ENCODE measurements around the gene THBS4.
"Not testable (repeated sequence)": the region's sequence is repeated elsewhere in the genome, so short reads cannot be mapped to it uniquely, and the experiment has no call there.

Gene THBS4

DNA sequence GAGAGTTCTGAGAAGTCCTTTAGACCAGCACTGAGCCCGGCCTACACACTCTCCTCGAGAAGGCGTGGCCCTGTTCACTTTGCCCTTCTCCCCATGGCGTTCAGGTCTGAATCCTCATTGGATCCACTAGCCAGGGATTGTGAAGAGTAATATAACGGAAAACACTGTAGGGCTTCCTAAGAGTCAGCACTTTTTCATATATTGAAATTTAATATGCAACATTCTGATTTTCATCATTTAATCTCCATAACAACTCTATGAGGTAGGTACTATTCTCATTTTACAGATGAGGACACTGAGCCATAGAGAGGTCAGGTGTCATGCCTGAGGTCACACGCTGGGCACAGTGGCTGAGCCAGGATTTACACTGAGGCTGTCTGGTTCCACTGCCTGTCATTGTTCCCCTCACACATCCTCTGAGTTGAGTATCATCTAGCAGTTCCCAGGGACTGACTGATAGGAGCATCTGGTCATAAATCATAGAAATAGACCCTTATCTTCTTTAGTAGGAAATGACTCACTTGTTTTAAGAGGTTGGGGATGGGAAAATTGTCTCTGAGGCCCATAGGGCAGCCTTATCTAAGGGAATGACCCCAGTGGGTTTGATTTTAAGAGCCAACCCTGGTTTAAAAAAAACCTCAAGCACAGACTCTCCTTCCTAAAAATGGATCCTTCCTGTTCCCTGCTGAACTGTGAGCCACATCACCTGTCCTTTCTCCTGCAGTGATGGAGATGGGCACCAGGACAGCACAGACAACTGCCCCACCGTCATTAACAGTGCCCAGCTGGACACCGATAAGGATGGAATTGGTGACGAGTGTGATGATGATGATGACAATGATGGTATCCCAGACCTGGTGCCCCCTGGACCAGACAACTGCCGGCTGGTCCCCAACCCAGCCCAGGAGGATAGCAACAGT is 41.2 kb downstream of the THBS4 start:
- DNase-seq (ENCODE audit: low read depth in 2 of 2), result no peak

DNA sequence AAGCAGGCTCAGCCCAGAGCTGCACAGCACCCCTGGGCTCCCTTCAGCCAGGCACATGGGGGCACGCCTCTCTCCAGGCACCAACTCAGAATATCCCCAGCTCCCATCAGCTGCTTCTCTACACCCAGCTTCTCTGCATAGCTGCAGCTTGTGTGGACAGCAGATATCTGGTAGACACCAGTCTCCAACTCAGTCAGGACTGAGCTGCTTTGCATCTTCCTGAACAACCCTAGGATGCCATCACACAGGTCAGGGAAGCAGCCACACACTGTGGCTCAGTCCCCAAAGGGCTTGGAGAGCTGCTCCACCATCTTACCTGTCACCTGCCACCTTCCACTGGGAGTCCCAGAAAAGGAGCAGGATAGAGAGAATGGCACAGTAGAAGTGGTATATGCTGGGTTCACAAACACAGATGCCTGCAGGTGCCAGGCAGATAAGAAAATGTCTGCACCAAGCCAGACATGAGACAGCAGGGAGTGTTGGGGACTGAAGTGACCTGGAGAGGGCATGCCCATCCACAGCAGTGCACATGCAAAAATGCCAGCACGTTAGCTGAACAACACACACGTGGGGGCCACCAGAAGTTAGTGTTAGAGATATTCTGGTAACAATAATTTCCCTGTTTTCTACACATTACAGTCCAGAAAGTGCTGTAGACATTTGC is 42.0 kb downstream of the THBS4 start:
- no peak for DNase-seq (ENCODE audit: low read depth in 2 of 2)

DNA sequence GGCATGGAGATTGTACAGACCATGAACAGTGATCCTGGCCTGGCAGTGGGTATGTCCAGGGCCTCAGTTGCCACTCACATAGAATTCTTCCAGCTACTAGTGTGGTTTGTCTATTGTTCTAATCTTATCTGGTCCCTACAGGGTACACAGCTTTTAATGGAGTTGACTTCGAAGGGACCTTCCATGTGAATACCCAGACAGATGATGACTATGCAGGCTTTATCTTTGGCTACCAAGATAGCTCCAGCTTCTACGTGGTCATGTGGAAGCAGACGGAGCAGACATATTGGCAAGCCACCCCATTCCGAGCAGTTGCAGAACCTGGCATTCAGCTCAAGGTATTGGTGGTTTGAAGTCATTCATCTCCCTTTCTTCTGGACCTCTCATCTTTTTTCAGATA is 43.8 kb downstream of the THBS4 start:
- DNase-seq (ENCODE audit: low read depth in 2 of 2), result no peak

DNA sequence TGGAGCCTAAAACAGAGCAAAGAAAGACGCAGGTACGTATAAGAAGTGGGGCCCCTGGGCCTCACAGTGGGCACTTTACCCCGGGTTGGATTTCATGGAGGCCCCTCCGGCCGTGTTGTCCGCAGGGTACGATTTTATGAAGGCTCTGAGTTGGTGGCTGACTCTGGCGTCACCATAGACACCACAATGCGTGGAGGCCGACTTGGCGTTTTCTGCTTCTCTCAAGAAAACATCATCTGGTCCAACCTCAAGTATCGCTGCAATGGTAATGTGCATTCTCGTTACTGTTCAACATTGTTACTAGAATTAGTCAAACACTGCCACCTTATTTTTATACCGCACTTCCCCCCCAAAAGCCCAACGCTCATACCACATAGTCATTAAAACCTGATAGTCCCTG is 47.1 kb downstream of the THBS4 start:
- DNase-seq (ENCODE audit: low read depth in 2 of 2), result no peak

DNA sequence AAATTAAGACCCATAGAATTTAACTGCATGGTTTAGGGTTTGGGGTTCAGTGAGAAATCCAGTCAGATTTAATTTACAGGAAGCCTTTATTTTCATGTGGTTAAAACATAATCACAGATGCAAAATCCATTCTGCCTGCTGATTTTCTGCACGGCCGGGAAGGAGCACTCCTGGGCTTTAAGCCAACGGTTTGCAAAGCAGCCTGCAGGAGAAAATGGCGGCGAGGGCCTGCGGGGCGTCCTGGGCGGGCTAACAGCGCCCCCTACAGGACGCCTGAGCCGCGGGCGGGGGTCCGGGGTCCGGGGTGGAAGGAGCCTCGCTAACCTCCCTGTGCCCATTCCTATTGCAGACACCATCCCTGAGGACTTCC is 47.6 kb downstream of the THBS4 start:
- DNase-seq (ENCODE audit: low read depth in 2 of 2), result peak in 1 of 2 donors; percentile 35

DNA sequence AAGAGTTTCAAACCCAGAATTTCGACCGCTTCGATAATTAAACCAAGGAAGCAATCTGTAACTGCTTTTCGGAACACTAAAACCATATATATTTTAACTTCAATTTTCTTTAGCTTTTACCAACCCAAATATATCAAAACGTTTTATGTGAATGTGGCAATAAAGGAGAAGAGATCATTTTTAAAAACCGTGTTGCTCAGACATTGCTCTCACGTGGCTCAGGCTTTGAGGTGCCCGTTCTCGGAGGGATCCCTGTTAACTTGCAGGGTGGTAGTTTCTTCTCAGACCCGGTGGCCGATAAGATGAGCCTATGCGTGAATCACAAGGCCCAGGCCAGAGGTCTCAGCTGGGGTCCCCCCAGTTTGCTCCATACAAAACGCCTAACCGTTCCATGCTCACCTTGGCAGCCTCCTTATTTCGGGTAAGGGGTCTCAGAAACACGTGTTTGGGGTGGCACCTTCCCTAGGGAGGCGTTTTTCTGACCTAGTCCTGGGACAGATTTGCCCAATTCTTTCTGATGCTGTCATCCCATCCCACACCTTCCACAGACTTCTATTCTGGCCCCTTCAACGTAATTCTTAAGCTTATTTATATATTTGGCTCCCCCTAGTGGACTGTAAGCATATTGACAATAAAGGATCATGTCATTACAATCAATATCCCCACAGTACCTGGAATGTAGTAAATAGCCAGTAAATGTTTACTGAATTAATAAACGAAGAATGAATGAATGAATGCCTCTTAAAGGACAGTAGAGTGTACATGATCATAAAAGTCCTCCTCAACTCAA is 48.1 kb downstream of the THBS4 start:
- DNase-seq (ENCODE audit: low read depth in 2 of 2), result no peak

DNA sequence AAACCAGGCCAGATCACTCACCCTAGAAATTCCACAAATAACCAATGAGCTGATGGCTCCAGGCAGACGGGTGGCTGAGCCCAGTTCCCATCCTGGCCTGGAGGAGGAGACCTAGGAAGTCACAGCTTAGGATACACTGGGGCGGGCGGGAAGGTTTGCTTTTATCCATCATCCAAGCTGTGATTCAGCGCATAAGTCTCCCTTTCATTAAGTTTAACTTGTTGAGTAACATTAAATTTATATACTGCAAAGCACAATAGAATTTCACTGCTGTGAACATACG is 55.7 kb downstream of the THBS4 start:
- no peak for DNase-seq (ENCODE audit: low read depth in 2 of 2)

DNA sequence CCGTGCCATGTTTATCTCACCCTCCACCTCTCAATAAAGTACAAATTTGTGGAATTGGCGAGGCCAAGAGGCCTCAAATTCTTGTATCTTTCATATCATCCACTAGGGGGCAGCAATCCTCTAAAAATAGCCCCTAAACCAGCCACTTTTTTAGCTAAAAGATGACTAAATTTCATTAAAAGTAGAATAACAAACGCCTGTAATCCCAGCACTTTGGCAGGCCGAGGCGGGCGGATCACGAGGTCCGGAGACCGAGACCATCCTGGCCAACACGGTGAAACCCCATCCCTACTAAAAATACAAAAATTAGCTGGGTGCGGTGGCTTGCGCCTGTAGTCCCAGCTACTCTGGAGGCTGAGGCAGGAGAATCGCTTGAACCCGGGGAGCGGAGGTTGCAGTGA is 56.6 kb downstream of the THBS4 start:
- DNase-seq (ENCODE audit: low read depth in 2 of 2), result peak in 1 of 2 donors; percentile 6

DNA sequence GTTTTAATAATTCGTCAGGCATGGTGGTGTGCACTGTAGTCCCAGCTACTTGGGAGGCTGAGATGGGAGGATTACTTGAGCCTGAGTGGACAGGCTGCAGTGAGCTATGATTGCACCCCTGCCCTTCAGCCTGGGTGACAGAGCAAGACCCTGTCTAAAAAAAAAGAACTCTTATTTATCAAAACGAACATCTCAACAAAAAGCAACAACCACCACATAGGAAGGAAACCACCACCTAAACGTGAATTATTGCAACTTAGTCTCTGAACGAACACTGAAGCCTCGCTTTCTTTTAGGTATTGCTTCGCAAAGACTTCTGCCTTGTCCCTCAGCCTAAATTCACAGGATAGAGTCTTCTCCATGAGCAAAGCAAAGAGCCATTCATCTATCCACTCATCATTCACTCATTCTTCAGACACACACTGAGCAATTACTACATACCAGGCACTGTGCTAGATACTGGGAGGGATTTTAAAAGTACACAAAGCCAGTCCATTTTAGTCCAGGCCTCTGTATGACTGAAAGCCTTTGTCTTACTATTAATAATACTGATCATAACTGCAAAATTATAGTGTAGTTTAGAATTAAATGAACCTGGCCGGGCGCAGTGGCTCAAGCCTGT is 57.4 kb downstream of the THBS4 start:
- no peak for DNase-seq (ENCODE audit: low read depth in 2 of 2)

DNA sequence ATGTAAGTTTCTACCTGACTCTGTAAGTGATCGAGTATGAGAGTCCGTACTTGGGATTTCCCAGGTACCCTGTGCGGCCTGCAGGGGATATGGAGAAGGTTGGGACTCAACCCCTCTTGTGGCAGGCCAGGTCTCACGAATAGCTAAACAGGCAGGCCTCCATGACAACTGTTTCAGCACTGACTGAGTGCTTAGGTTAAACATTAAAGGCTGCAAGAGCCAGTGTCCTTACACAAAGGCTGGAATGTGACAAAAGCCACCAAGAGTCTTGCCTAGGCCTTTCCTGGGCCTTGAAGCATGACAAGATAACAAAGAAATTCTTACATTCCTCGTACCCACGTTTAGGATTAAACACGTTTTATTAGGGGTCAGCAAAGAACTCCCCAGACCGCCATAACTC is 58.6 kb downstream of the THBS4 start:
- no peak for DNase-seq (ENCODE audit: low read depth in 2 of 2)

DNA sequence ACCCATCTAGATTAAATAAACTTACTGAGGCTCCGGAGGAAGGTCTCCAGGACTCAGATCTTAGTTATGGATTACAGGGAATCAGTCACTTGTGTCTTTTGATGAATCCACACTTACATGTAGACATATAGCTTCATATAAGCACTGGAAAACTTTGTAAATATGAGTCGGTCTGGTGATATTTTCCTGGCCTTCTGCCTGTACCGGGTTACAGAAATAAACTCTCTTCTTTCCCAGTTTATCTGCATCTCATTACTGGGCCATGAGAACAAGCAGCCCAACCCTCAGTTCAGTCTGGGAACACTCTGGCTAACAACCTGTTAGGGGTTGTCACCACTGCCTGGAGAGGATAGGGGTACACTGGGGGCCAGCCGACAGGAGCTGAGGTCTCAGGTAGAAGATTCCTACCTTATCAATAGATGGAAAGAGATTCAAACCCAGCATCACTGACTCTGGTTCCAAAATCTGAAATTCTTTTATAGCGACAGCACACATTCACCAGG is 59.1 kb downstream of the THBS4 start:
- no peak for DNase-seq (ENCODE audit: low read depth in 2 of 2)

DNA sequence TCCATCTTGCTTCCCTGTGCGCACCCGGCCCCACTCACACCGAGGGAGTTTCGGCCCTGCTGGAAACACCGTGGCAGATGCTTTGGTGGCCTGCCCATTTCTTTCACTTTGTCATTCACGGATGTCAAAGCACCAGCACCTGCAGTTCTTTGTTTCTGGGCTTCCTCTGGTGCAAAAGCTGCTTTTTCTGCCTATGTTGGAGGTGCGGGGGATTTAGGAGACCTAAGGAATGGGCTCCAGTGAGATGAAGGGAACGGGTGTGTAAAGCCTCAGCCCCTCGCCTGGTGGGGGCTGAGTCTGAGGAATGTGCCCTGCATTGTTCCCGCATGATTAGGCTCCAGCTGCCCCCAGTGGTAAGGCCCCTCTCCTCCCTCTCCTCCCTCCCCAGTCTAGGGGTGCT is 62.3 kb downstream of the THBS4 start:
- DNase-seq (ENCODE audit: low read depth in 2 of 2), result no peak

DNA sequence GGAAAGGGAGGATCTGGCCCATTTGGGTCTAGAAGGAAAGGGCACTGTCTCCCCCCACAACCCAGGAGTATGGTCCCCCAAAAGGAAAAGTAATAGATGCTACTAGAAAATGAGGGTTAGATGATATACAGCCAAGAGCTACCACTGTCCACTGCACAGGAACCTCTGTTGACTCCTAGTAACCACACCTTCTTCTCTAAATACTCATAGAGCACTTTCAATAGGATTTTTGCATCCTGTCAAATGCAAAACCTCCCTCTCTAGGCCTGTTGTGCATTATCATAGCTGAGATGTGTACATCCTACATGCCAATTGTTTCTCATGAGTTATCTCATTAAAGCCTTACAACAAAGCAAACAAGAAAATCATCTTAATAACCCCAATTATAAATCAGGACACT is 66.8 kb downstream of the THBS4 start:
- no peak for DNase-seq (ENCODE audit: low read depth in 2 of 2)

DNA sequence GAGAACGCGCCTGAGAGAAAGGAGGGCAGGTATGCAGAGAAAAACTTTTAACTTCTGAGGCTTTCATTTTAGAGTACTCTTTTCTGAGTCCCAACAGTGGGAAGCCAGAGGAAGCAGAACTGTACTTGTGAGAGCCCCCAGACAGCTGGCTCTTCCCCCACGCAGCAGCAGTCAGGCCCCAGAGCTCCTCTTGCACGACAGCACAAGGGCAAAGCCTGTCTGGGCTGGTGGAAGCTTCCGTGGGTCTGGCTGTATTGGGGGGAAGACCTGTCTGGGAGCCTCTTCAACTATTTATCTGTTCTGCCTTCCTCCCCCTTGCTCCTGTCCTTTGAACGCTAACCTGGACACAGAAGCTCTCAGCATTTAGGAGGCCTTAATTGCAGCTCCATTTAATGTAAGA is 68.2 kb downstream of the THBS4 start:
- DNase-seq (ENCODE audit: low read depth in 2 of 2), result no peak

DNA sequence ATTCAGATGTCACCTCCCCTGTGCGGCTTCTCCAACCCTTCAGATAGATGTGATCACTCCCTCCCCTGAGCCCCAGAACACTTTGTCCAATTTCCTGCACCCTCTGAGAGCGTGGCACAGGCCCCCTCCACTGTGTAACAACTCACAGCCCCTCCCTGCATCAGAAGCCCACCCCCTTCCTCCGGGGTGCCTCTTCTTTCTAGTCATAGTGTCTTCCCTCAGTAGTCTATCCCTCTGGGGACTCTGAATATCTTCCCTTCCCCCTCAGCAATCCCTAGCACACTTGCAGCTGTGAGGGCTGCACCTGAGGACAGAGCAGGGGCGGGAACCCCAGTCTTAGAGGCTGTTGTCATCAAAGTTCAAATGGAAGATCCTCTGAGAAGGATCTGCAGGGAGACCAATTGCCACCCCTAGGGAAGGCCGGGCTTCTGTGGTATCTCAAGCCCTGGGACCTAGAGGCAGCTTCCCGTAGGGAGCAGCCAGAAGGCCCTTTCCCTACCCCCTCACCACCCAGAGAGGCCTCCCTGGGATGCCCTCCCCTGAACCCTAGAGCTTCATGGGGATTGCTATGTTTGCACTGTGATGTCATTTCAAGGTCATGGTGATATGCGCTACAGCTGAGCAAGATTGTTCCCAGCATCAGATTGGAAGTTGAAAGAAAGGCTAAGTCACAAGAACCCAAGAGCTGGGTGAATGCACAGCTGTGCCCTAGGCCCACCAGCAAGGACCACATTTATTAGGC is 70.7 kb downstream of the THBS4 start:
- no peak for DNase-seq (ENCODE audit: low read depth in 2 of 2)

DNA sequence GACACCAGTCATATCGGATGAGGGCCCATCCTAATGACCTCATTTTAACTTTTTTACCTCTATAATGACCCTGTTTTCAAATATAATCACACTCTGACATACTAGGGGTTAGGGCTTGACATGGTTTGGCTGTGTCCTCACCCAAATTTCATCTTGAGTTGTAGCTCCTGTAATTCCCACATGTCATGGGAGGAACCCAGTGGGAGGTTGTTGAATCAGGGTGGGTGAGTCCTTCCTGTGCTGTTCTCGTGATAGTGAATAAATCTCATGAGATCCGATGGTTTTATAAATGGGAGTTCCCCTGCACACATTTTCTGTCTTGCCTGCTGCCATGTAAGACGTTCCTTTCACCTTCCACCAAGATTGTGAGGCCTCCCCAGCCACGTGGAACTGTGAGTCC is 71.8 kb downstream of the THBS4 start:
- DNase-seq (ENCODE audit: low read depth in 2 of 2), result no peak

DNA sequence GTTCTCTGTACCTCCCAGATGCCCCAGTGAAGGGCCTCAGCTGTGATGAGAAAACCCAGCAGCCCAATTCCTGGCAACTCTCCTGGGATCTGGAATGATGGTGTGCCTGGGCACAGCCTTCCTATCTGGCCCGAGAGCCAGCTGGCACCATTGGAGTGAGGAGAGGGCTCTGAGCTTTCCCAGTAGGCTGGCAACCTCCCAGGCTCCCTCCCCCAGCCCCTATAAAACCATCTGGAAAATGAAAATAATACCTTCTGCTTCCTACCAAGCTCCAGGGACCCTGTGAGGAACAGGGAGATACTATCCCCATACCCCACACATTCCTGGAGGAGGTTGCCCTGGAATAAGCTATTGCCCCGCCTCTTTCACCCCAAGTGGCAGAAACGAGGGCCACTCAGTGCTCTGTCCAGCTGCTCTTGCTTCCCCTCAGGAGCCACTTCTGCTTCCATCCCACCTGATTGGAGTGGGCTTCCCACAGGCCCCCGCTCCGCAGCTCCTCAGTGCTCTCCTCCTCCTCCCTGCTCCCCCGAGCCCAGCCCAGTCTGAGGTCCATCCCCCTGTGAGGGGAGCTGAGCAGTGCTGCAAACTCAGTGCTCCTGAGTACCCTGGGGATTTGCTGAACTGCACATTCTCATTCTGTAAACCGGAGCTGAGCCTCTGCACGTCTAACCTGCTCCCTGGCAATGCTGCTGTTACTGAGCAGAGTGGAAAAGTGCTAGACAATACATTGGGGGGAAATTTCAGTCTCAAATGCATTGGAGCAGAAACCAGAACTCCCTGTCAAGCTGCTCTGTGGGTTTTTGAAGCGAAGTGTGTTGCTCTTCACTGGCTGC is 74.7 kb downstream of the THBS4 start:
- no peak for DNase-seq (ENCODE audit: low read depth in 2 of 2)

DNA sequence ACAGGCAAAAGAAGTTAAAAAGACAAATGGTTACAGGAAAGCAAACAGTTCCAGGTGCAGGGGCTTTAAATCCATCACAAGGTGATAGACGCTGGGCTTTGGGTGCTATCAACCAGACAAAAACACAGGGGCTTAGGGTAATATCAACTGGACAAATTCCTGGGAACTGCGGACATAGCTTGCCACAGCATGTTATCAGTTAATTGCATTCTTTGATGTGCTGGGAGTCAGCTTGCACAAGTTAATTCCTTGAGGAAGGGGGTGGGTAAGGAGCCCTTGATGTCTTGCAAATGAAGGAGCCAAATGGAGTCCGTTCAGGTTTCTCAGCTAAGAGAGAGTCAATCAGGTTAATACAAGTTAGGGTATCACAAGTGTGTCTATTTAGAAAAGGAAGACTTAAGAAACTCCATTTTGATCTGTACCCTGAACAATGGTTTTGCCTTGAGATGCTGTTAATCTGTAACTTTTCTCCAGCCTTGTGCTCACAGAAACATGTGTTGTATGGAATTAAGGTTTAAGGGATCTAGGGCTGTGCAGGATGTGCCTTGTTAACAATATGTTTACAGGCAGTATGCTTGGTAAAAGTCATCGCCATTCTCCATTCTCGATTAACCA is 76.3 kb downstream of the THBS4 start:
- DNase-seq (ENCODE audit: low read depth in 2 of 2), result not testable (repeated sequence)

DNA sequence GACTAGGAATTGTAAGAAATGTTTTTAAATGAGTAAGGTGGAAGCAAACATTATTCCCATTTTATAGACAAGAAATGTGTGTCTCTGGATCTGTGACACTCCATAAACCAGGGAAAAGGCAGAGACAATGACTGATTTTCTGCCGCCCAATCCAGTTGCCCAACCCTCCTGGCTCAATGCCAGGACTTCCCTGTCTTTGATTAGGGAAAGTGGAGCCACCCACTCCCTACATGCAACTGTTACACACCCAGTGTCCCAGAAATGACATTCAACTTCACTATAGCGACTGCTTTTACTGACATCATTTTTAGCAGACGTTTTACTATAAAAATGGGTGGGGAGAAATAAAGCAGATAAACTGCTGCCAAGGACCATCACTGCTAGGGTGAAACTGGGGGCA is 79.7 kb downstream of the THBS4 start:
- DNase-seq (ENCODE audit: low read depth in 2 of 2), result no peak

DNA sequence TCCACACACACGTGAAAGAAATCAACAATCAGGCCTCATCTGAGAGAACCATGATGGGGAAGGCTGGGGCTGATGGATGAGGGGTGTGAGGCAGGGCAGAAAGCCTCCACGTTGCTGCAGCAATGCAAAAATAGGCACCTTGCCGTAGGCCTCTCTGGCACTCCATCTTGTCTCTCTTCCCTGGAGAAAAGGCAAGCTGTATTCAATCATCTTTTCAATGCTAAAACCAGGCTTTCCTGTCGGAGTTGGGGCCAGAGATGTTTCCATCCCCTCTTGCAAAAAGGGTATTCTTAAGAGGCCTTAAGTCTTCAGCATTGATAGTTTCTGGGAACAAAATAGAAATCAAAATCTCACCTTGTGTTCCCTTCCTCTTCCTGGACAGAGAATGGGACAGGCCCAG is 80.9 kb downstream of the THBS4 start:
- no peak for DNase-seq (ENCODE audit: low read depth in 2 of 2)
